RWPE1 (cell line): ENCODE measurements around the gene GNMT.

Source experiments
- CTCF ChIA-PET: fragments of 350-600 bp; sonication (Branson Sonifier 250); formaldehyde crosslinking; extraction: SDS; loops from one replicate; lab custom pipeline; 2021; lab: Yijun Ruan, JAX
- POLR2A ChIA-PET: fragments of 400-600 bp; formaldehyde crosslinking; extraction: SDS; loops from one replicate; lab custom pipeline; 2020; ENCODE audit warnings: antibody characterized with exemption; ENCODE audit not compliant: low non-redundant PET; lab: Yijun Ruan, JAX
- DNase-seq: peaks from one replicate; pipeline ENCODE4 v3.0.0; 2012; ENCODE audit warnings: low spot score
- H3K27ac ChIP-seq: fragments of 450-650 bp; 2 replicates; pipeline ENCODE4 v1.5.1; 2017
- CTCF ChIP-seq: fragments of 450-650 bp; conservative IDR thresholded peaks from 2 replicates; pipeline ENCODE4 v1.5.1; 2017; ENCODE audit warnings: low read depth, mild to moderate bottlenecking

The GNMT gene

GRCh38 chr6:43001843-43002242 lies 41.3 kb downstream of the GNMT start:
- no peak for DNase-seq
- H3K27ac ChIP-seq, result no peak overlapping the region
- TF ChIP-seq CTCF, result no peak
- CTCF ChIA-PET, result interaction anchor here (0.6 kb wide), 1 partner anchor 9 kb away, joined by 4 read pairs; no protein-coding TSS in a partner anchor
- POLR2A ChIA-PET, result no interaction called here

- TF ChIP-seq CTCF, result no peak
- DNase-seq, result no peak
- H3K27ac ChIP-seq, result no peak overlapping the region
- ChIA-PET CTCF (interaction anchor here (0.8 kb wide), 1 partner anchor 138 kb away, joined by 3 read pairs; no protein-coding TSS in a partner anchor), POLR2A (no interaction called here)
Observed at GRCh38 chr6:43005844-43006243, 45.3 kb downstream of the GNMT start.

GRCh38 chr6:43006251-43006650 lies 45.7 kb downstream of the GNMT start:
- POLR2A ChIA-PET, result no interaction called here
- DNase-seq, result no peak
- CTCF ChIA-PET, result interaction anchor here (0.8 kb wide), 1 partner anchor 137 kb away, joined by 3 read pairs; no protein-coding TSS in a partner anchor
- TF ChIP-seq CTCF, result no peak
- H3K27ac ChIP-seq, result 0 out of 2 replicates have a peak overlapping the region, but pooled peaks have one; percentile 6

GRCh38 chr6:43007126-43007525 lies 46.6 kb downstream of the GNMT start:
- POLR2A ChIA-PET, result no interaction called here
- no peak for DNase-seq

GRCh38 chr6:43009124-43009523 lies 48.6 kb downstream of the GNMT start:
- POLR2A ChIA-PET, result no interaction called here
- TF ChIP-seq CTCF, result no peak; the same call in 1 of the 2 replicates
- peak overlapping the region; percentile 25 for H3K27ac ChIP-seq
- DNase-seq, result no peak
- CTCF ChIA-PET, result interaction anchor here (0.7 kb wide), 1 partner anchor 135 kb away, joined by 3 read pairs; no protein-coding TSS in a partner anchor

More at GRCh38 chr6:43007126-43007525, 46.6 kb downstream of the GNMT start:
- no peak for TF ChIP-seq CTCF
- CTCF ChIA-PET, result interaction anchor here (0.7 kb wide), 2 partner anchors 80 to 81 kb away, joined by 3 to 7 read pairs; no protein-coding TSS in a partner anchor
- H3K27ac ChIP-seq, result no peak overlapping the region

GRCh38 chr6:43011207-43011606 lies 50.7 kb downstream of the GNMT start:
- ChIA-PET CTCF (interaction anchor here (0.6 kb wide), 1 partner anchor 351 kb away, joined by 3 read pairs; no protein-coding TSS in a partner anchor), POLR2A (no interaction called here)
- H3K27ac ChIP-seq, result peak overlapping the region; percentile 78
- no peak for DNase-seq
- no peak for TF ChIP-seq CTCF
